Tibial nerve (tissue), 4 donors: ENCODE measurements around the gene STYK1.
A peak's percentile ranks its signal among the peaks of the same experiment; 100 is the strongest.

ENCODE experiments used
- CTCF ChIP-seq, 5 experiments: fragments of 200-600 bp in 3 of 5; fragments of 450-650 bp in 2 of 5; sonication (generic) in 3 of 5; IDR thresholded peaks; one replicate each; pipeline ENCODE4 v1.5.1; 2016 to 2019; ENCODE audit warnings: antibody characterized with exemption in 5 of 5, mild to moderate bottlenecking in 3 of 5, moderate library complexity in 2 of 5
- EP300 ChIP-seq, 2 donors: sonication (generic); formaldehyde crosslinking; IDR thresholded peaks; one replicate each; pipeline ENCODE4 v1.6.1; 2017; ENCODE audit warnings: antibody characterized with exemption in 2 of 2, mild to moderate bottlenecking in 1 of 2
- POLR2A ChIP-seq, 2 donors: fragments of 450-650 bp; IDR thresholded peaks; one replicate each; pipeline ENCODE4 v1.6.1; 2017; ENCODE audit warnings: antibody characterized with exemption in 2 of 2, mild to moderate bottlenecking in 2 of 2, moderate library complexity in 2 of 2

- peak; percentile 32 to 77 for TF ChIP-seq POLR2A (IDR thresholded peaks at IDR 0.05)
- peak in 1 of 2 donors; percentile 87 for TF ChIP-seq EP300 (IDR thresholded peaks at IDR 0.05)
- no peak for TF ChIP-seq CTCF (IDR thresholded peaks at IDR 0.05)
Measured at GRCh38 chr12:10722905-10723746, 49.3 kb upstream of the STYK1 start, which contains the start of gene YBX3.
